Mesendoderm (in vitro differentiated cells): Measurements from ENCODE around the gene MORN3.
A peak's percentile ranks its signal among the peaks of the same experiment; 100 is the strongest.
"Not testable (repeated sequence)": the region's sequence is repeated elsewhere in the genome, so short reads cannot be mapped to it uniquely, and the experiment has no call there.

ENCODE experiments used
- DNase-seq: peaks from one replicate; pipeline ENCODE4 v3.0.0; 2013
- H2AK5ac ChIP-seq: 2 replicates; pipeline ENCODE4 v1.6.1; 2013; ENCODE audit warnings: low read length, inconsistent platforms
- H2BK120ac ChIP-seq: 2 replicates; pipeline ENCODE4 v1.6.1; 2013; ENCODE audit warnings: low read depth, mild to moderate bottlenecking, low read length, moderate library complexity, mixed read lengths
- H2BK15ac ChIP-seq: replicated peaks from 2 replicates; pipeline ENCODE4 v1.6.1; 2013; ENCODE audit warnings: low read depth, mild to moderate bottlenecking, moderate library complexity
- H2BK5ac ChIP-seq: 2 replicates; pipeline ENCODE4 v1.6.1; 2013; ENCODE audit warnings: low read length, inconsistent platforms
- H3K18ac ChIP-seq: 2 replicates; pipeline ENCODE4 v1.6.1; 2013; ENCODE audit warnings: mild to moderate bottlenecking, low read length, mixed read lengths
- H3K23ac ChIP-seq: one replicate; pipeline ENCODE4 v1.6.1; 2013; ENCODE audit warnings: low read length
- H3K27ac ChIP-seq: 2 replicates; pipeline ENCODE4 v1.5.1; 2013; ENCODE audit warnings: low read depth, mild to moderate bottlenecking, inconsistent platforms, low read length, moderate library complexity
- H3K27me3 ChIP-seq: 2 replicates; pipeline ENCODE4 v1.6.1; 2013; ENCODE audit warnings: low read length, control low read depth, mild to moderate bottlenecking, inconsistent platforms; ENCODE audit not compliant: insufficient read depth, poor library complexity
- H3K36me3 ChIP-seq: 2 replicates; pipeline ENCODE4 v1.6.1; 2013; ENCODE audit warnings: low read length, inconsistent platforms; ENCODE audit not compliant: control insufficient read depth, insufficient read depth
- H3K4ac ChIP-seq: one replicate; pipeline ENCODE4 v1.6.1; 2013; ENCODE audit warnings: low read depth, mild to moderate bottlenecking, low read length, moderate library complexity
- H3K4me1 ChIP-seq: 2 replicates; pipeline ENCODE4 v1.6.1; 2013; ENCODE audit warnings: low read depth, low read length, inconsistent platforms; ENCODE audit not compliant: control insufficient read depth
- H3K4me2 ChIP-seq: 2 replicates; pipeline ENCODE4 v1.6.1; 2013; ENCODE audit warnings: low read length
- H3K4me3 ChIP-seq: 2 replicates; pipeline ENCODE4 v1.5.1; 2013; ENCODE audit warnings: mild to moderate bottlenecking, low read length
- H3K56ac ChIP-seq: one replicate; pipeline ENCODE4 v1.6.1; 2013; ENCODE audit warnings: low read length
- H3K79me1 ChIP-seq: 2 replicates; pipeline ENCODE4 v1.6.1; 2013; ENCODE audit warnings: low read length, inconsistent platforms
- H3K79me2 ChIP-seq: 2 replicates; pipeline ENCODE4 v1.6.1; 2013; ENCODE audit warnings: mild to moderate bottlenecking, low read length; ENCODE audit not compliant: control insufficient read depth, insufficient read depth
- H3K9ac ChIP-seq: 2 replicates; pipeline ENCODE4 v1.6.1; 2013; ENCODE audit warnings: low read length, inconsistent platforms
- H4K5ac ChIP-seq: one replicate; pipeline ENCODE4 v1.6.1; 2013; ENCODE audit warnings: low read length
- H4K8ac ChIP-seq: one replicate; pipeline ENCODE4 v1.6.1; 2013; ENCODE audit warnings: low read depth, mild to moderate bottlenecking, control low read depth, low read length, moderate library complexity
- WGBS: extraction: QIAGEN DNeasy Blood & Tissue Kit; methylation state at CpG from one replicate; pipeline ENCODE4 v1.1.7; 2013; ENCODE audit warnings: low lambda C conversion rate, missing lambda C conversion rate; ENCODE audit not compliant: insufficient coverage; ENCODE audit errors: extremely low coverage; 5-methylcytosine and 5-hydroxymethylcytosine counted together

Gene MORN3

DNA sequence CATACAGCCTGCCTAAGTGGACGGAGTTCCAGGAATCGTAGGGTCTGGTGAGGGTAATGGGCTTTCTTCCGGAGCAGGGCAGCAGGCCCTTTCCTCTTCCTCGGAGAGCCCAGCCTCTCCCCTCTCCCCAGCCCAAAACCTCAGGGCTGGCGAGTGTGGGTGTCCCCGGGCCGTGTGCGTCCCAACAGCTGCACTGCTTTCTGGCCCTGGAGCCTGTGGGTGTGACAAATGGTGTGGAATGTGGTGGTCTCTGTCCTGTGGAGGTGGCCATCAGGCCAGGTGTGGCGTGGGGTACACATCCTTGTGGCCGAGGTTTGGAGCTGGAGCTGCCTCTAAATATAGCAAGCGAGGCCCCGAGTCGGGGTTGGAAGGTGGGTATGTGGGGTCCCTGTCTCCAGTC lies 34.6 kb downstream of the MORN3 start:
- H3K4ac ChIP-seq: no peak overlapping the region
- peaks cover 3% of the 10 kb centered on the region for H3K36me3 ChIP-seq
- H3K9ac ChIP-seq: no peak overlapping the region
- peak overlapping the region; percentile 15 for H3K56ac ChIP-seq
- H4K5ac ChIP-seq: no peak overlapping the region
- no peak overlapping the region for H3K4me2 ChIP-seq
- WGBS: no CpG with 5 or more reads among the region's 13 CpGs
- no peak overlapping the region for H3K18ac ChIP-seq
- H4K8ac ChIP-seq: no peak overlapping the region
- no peak overlapping the region for H2BK120ac ChIP-seq
- no peak overlapping the region for H2AK5ac ChIP-seq
- no peak overlapping the region for H3K23ac ChIP-seq
- H3K27ac ChIP-seq: no peak overlapping the region
- H3K79me2 ChIP-seq: peaks cover 56% of the 10 kb centered on the region
- H3K27me3 ChIP-seq: no peaks in the 10 kb centered on the region
- no peak overlapping the region for H3K4me3 ChIP-seq
- DNase-seq: peak; percentile 33
- no peak overlapping the region for H2BK5ac ChIP-seq
- no peak overlapping the region for H2BK15ac ChIP-seq
- peaks cover 12% of the 10 kb centered on the region for H3K4me1 ChIP-seq
- peaks cover 37% of the 10 kb centered on the region for H3K79me1 ChIP-seq

- H3K27ac ChIP-seq, DNase-seq, H3K4me3 ChIP-seq, H3K27me3 ChIP-seq, H4K8ac ChIP-seq, H2BK120ac ChIP-seq, H4K5ac ChIP-seq, H3K4ac ChIP-seq, H3K18ac ChIP-seq, H2BK15ac ChIP-seq, H2AK5ac ChIP-seq, H3K23ac ChIP-seq, H3K9ac ChIP-seq, H3K56ac ChIP-seq, H2BK5ac ChIP-seq, H3K4me2 ChIP-seq, H3K36me3 ChIP-seq: not testable (repeated sequence)
- Histone ChIP-seq H3K79me1 (peaks cover 36% of the 10 kb centered on the region), H3K79me2 (peaks cover 59% of the 10 kb centered on the region), H3K4me1 (peaks cover 18% of the 10 kb centered on the region)
- WGBS: no CpG with 5 or more reads among the region's 11 CpGs
Measured at GRCh38 chr12:121633833-121634196, 35.6 kb downstream of the MORN3 start.

DNA sequence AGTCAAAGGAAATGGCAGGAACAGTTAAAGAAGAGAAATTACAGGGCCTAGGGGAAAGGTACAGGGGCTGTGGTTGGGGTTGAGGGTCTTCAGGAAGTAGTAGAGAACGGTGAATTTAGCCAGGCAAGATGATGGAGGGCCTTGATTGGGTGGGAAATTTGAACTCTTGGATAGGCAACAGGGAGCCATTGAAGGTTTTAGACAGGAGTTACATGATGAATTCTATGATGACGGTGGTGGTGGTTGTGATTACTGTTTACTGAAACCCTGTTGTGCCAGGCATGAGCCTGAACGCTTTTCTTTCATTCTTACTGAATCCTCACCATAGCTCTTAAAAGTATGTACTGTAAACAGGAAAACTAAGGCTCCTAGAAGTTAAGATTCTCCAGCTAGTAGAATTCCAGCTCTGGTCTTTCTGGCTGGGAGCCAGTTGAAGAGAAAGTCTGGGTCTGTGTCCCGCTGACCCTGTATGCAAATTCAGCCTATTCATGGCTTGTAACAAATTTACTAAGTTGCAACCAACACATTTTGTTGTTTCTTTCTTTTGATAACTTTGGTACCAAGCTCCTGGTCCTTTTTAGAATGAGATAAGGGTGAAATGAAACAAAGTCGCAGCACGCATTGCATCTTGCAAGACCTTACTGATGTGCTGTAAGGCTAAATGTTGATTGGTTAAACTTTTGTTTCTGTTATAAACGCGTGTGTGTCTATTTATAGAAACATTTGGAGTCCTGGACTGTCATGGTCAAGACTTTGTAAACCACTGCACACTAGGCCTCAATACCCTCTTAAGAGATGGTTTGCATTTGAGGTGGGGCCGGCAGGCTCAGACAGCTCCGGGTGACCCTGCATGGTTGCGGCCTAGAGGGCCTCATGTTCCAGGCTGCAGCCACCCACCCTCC lies 37.1 kb downstream of the MORN3 start:
- no peak for DNase-seq
- no peaks in the 10 kb centered on the region for H3K27me3 ChIP-seq
- H3K4me3 ChIP-seq: no peak overlapping the region
- no peak overlapping the region for H3K18ac ChIP-seq
- WGBS: no CpG with 5 or more reads among the region's 11 CpGs
- no peak overlapping the region for H2BK5ac ChIP-seq
- H4K5ac ChIP-seq: no peak overlapping the region
- H3K4me1 ChIP-seq: peaks cover 25% of the 10 kb centered on the region
- H3K79me2 ChIP-seq: peaks cover 60% of the 10 kb centered on the region
- H2BK15ac ChIP-seq: no peak overlapping the region
- H2AK5ac ChIP-seq: no peak overlapping the region
- H3K56ac ChIP-seq: peak overlapping the region; percentile 45
- peaks cover 34% of the 10 kb centered on the region for H3K79me1 ChIP-seq
- no peak overlapping the region for H3K4me2 ChIP-seq
- H3K9ac ChIP-seq: peak overlapping the region; percentile 6
- H4K8ac ChIP-seq: no peak overlapping the region
- H3K4ac ChIP-seq: no peak overlapping the region
- peaks cover 3% of the 10 kb centered on the region for H3K36me3 ChIP-seq
- no peak overlapping the region for H3K23ac ChIP-seq
- no peak overlapping the region for H3K27ac ChIP-seq
- no peak overlapping the region for H2BK120ac ChIP-seq

GRCh38 chr12:121630791-121631355 lies 38.6 kb downstream of the MORN3 start:
- no CpG with 5 or more reads among the region's 7 CpGs for WGBS
- no peaks in the 10 kb centered on the region for H3K27me3 ChIP-seq
- peaks cover 61% of the 10 kb centered on the region for H3K79me2 ChIP-seq
- H2BK15ac ChIP-seq: no peak overlapping the region
- no peak overlapping the region for H2BK120ac ChIP-seq
- H2AK5ac ChIP-seq: no peak overlapping the region
- H3K79me1 ChIP-seq: peaks cover 32% of the 10 kb centered on the region
- peak overlapping the region; percentile 46 for H3K56ac ChIP-seq
- no peak for DNase-seq
- no peak overlapping the region for H4K8ac ChIP-seq
- peak overlapping the region; percentile 8 for H3K9ac ChIP-seq
- no peak overlapping the region for H3K27ac ChIP-seq
- H3K4ac ChIP-seq: no peak overlapping the region
- H3K4me2 ChIP-seq: no peak overlapping the region
- H3K18ac ChIP-seq: no peak overlapping the region
- H3K23ac ChIP-seq: no peak overlapping the region
- H3K36me3 ChIP-seq: peaks cover 3% of the 10 kb centered on the region
- peaks cover 25% of the 10 kb centered on the region for H3K4me1 ChIP-seq
- H3K4me3 ChIP-seq: no peak overlapping the region
- no peak overlapping the region for H2BK5ac ChIP-seq
- no peak overlapping the region for H4K5ac ChIP-seq

GRCh38 chr12:121628536-121628935 lies 40.9 kb downstream of the MORN3 start:
- no peak overlapping the region for H3K4me3 ChIP-seq
- peaks cover 27% of the 10 kb centered on the region for H3K4me1 ChIP-seq
- H4K8ac ChIP-seq: no peak overlapping the region
- H3K23ac ChIP-seq: peak overlapping the region; percentile 94
- H3K27ac ChIP-seq: no peak overlapping the region
- H2AK5ac ChIP-seq: no peak overlapping the region
- H3K4ac ChIP-seq: peak overlapping the region; percentile 10
- peaks cover 29% of the 10 kb centered on the region for H3K79me1 ChIP-seq
- peak overlapping the region; percentile 71 for H3K4me2 ChIP-seq
- peak overlapping the region; percentile 79 for H3K9ac ChIP-seq
- no peak overlapping the region for H4K5ac ChIP-seq
- H3K18ac ChIP-seq: peak overlapping the region; percentile 57
- H3K36me3 ChIP-seq: peaks cover 3% of the 10 kb centered on the region
- no CpG with 5 or more reads among the region's 5 CpGs for WGBS
- no peak for DNase-seq
- no peaks in the 10 kb centered on the region for H3K27me3 ChIP-seq
- H3K79me2 ChIP-seq: peaks cover 53% of the 10 kb centered on the region
- H2BK15ac ChIP-seq: no peak overlapping the region
- H2BK5ac ChIP-seq: no peak overlapping the region
- peak overlapping the region; percentile 97 for H3K56ac ChIP-seq
- H2BK120ac ChIP-seq: no peak overlapping the region
